DMS153 treated with DMSO at 0.1 percent for 48 hours (cell line): ENCODE results near the gene SLC25A3.
"Not testable (repeated sequence)": the region's sequence is repeated elsewhere in the genome, so short reads cannot be mapped to it uniquely, and the experiment has no call there.

Experiments
- DNase-seq: peaks from one replicate; lab custom pipeline; 2025; ENCODE audit not compliant: unreplicated experiment; lab: John Stamatoyannopoulos, UW

SLC25A3 gene

GRCh38 chr12:98593351-98594049 lies at the start of gene SLC25A3:
TSS of gene SLC25A3 (plus strand) at chr12:98593686. CDS start at chr12:98593979, 293 bp downstream.
- DNase-seq = peak; percentile 91

DNA sequence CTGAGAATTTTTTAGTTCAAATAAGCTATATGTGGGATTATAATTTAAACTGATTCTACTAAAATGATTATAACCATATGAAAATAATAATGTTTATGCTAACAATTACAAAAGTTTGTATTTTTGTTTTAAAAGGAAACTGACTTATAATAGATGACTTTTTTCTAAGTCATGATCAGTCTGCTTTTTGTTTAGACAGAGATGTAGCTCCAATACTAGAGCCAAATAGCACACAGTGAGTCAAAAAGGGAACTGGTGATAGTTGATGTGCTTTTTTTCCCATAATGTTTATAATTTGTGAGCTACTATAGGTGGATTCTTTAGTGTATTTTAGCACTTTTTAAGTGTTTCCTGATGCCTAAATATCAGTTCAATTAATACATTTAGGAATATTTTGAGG lies 49.8 kb upstream of the SLC25A3 start:
- no peak for DNase-seq

GRCh38 chr12:98544751-98545150 lies 48.7 kb upstream of the SLC25A3 start:
- DNase-seq = no peak

- DNase-seq = no peak
Observed at GRCh38 chr12:98549371-98550110, 43.9 kb upstream of the SLC25A3 start.

GRCh38 chr12:98551787-98552186 lies 41.7 kb upstream of the SLC25A3 start:
- no peak for DNase-seq

DNA sequence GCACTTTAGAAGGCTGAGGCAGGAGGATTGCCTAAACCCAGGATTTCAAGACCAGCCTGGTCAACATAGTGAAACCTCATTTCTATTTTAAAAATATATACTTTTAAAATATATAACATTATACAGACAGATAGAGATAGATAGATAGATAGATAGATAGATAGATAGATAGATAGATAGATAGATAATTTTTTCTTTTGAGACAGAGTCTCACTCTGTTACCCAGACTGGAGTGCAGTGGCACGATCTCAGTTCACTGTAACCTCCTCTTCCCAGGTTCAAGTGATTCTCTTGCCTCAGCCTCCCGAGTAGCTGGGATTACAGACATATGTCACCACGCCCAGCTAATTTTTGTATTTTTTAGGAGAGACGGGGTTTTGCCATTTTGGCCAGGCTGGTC lies 35.4 kb upstream of the SLC25A3 start:
- DNase-seq = not testable (repeated sequence)

DNA sequence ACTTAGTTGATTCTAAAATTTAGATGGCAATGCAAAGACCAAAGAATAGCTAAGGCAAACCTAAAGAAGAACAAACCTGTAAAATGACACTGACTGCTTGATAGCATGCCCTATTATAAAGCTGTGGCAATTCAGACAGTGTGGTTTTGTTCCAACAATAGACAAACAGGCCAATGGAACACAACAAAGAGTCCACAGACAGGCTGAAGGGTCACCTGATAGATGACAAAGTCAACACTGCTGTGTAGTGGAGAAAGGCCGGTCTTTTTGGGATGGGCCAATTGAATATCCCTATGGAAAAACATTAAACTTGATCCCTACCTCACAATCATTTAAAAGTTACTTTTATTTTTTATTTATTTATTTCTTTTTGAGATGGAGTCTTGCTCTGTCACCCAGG lies 33.8 kb upstream of the SLC25A3 start:
- DNase-seq = no peak

DNA sequence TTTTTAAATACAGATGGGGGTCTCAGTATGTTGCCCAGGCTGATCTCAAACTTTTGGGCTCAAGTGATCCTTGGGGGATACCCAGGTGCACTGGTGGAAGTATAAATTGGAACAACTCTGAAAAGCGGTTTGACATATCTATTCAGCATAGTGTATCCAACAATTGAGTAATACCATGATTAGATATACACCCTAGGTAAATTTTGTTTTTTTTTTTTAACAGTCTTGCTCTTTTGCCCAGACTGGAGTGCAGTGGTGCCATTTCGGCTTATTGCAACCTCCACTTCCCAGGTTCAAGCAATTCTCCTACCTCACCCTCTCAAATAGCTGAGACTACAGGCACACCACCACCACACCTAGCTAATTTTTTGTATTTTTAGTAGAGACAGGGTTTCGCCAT lies 31.6 kb upstream of the SLC25A3 start:
- DNase-seq = no peak

- DNase-seq = no peak
Observed at GRCh38 chr12:98572010-98572409, 21.5 kb upstream of the SLC25A3 start.

- no peak for DNase-seq
Observed at GRCh38 chr12:98574110-98574509, 19.4 kb upstream of the SLC25A3 start.

DNA sequence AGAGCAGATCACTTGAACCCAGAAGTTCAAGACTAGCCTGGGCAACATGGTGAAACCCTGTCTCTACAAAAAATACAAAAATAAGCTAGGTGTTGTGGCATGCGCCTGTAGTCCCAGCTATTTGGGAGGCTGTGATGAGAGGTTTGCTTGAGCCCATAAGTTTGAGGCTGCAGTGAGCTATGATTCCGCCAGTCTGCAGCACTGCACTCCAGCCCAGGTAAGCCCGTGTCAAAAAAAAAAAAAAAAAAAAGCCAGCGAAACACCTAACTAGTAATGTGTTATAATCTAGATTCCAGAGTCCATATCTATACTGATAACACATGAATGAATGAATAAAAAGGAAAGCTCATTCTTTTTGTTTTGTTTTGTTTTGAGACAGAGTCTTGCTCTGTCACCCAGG lies 18.5 kb upstream of the SLC25A3 start:
- no peak for DNase-seq

- DNase-seq = not testable (repeated sequence)
Observed at GRCh38 chr12:98576795-98577194, 16.7 kb upstream of the SLC25A3 start.

GRCh38 chr12:98578392-98578791 lies 15.1 kb upstream of the SLC25A3 start:
- DNase-seq = no peak

DNA sequence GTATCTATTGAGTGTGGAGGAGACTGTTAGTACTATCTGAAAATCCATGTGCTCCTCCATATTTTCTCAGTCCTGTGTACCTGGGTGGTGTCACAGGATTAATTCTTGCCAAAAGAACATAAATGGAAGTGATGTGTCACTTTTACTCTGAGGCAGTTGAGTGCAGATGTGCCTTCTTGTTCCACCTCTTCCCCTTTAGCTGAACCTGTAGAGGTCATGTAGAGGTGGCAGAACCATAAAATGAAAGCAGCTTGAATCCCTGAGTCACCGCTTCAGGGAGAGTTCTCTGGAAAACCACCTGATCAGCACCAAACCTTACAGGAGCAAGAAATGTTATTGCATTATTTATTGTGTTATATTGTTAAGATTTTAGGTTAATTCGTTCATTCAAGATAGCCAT lies 14.7 kb upstream of the SLC25A3 start:
- DNase-seq = no peak

DNA sequence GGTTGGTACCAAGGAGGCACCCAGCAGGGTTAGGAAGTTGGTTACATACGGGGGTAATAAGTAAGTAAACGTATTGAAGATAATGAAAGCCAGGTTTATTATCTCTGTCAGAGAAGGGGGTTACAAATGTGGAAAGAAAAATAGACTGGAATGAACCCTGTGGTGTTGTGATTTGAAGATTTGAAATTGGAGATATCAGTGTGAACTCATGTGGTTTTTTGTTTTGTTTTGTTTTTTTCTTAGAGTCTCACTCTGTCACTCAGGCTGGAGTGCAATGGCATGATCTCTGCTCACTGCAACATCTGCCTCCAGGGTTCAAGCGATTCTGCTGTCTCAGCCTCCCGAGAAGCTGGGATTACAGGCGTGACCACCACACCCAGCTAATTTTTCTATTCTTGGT lies 14.1 kb upstream of the SLC25A3 start:
- no peak for DNase-seq

DNA sequence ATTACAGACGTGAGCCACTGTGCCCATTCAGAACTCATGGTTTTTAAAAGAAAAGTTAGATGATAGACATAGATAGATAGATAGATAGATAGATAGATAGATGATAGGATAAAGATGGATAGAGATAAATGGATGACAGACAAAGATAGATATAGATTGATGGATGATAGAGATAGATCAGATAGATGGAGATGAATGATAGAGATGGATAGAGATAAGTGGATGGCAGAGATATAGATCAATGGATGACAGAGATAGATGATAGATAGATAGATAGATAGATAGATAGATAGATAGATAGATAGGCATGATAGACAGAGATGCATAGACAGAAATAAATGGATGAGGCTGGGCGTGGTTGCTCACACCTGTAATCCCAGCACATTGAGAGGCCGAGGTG lies 13.7 kb upstream of the SLC25A3 start:
- no peak for DNase-seq

DNA sequence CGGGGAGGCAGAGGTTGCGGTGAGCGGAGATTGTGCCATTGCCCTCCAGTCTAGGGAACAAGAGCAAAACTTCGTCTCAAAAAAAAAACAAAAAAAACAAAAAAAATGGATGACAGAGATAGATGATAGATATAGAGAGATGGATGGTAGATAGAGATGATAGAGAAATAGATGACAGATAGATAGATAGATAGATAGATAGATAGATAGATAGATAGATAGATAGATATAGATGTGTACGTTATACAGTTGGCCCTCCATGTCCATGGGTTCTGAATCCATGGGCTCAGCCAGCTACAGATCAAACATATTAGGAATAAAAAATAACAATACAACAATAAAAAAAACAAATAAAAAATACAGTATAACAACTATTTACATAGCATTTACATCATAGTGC lies 12.8 kb upstream of the SLC25A3 start:
- no peak for DNase-seq

GRCh38 chr12:98581101-98581500 lies 12.4 kb upstream of the SLC25A3 start:
- no peak for DNase-seq

DNA sequence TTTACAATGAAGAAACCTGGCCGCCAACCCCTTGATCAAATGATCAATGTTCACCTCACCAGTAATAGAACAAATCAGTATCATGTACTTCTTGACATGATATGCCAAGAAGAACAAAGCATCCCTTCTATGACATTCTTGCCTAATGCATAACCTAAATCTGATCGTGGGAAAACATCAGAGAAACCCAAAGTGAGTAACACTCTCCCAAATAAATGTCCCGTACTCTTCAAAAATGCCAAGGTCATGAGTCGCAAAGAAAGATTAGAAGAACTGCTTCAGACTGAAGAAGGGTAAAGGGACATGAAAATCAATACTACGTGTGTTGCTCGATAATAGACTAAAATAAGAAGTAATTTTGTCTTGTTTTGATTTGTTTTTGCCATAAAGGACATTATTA lies 11.4 kb upstream of the SLC25A3 start:
- no peak for DNase-seq

GRCh38 chr12:98587084-98587483 lies 6.4 kb upstream of the SLC25A3 start:
- DNase-seq = no peak

DNA sequence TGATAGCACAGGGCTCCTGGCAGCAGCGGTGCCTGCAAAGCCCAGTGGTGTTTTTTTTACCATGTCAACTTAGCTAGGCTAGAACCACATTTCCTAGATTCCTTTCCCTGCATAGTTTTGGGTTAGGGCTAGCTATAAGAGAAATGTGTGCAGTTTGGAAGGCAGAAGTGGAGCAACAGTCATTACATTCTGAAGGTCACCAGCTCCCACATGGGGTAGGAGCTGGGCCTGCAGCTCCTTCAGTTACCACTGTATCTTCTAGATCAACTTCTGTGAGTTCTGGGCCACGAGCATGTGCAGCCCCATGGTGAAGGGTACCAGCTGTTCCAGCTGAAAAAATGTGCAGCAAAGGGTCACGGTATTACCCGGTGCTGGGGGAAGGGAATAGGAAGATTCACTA lies 2.3 kb upstream of the SLC25A3 start:
- DNase-seq = no peak

DNA sequence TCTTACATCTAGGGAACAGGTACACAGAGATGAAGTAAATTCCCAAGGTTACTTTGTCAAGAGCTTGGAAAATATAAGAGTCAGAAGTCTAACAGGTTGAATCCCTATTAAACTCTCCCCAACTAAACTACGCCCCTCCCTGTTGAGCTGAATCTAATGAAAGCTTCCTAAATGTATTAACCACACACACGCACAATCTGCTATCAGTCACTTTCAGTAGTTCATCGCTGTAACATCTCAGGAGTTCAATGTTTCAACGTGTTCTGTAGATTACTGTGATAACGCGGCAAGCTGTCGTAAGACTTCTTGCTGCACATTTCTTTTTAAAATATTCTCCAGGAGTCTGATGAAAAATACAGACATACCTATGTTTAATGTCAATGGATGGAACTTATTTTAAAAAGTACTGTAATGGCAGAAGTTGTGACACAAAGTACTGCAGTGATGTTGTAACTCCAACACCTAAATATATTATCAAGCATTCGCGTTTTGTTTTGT lies 612 bp upstream of the SLC25A3 start:
- DNase-seq = no peak
